Neuronal stem cell (in vitro differentiated cells): ENCODE data around the gene MYH8. TPM values are rescaled to one million over a fixed set of nuclear protein-coding genes. Genes with fewer than 3 reads are reported as not detected.

Experiments used
- DNase-seq: peaks from one replicate; pipeline ENCODE4 v3.0.0-alpha.2; 2013; ENCODE audit warnings: low spot score
- H2AFZ ChIP-seq: one replicate; pipeline ENCODE4 v1.6.1; 2013; ENCODE audit warnings: mild to moderate bottlenecking, low read length, inconsistent platforms
- H2AK5ac ChIP-seq: 2 replicates; pipeline ENCODE4 v1.6.1; 2013; ENCODE audit warnings: low read depth, mild to moderate bottlenecking, inconsistent platforms, low read length, moderate library complexity, mixed read lengths
- H2BK120ac ChIP-seq: 2 replicates; pipeline ENCODE4 v1.6.1; 2013; ENCODE audit warnings: low read depth, mild to moderate bottlenecking, inconsistent platforms, low read length, moderate library complexity, mixed read lengths
- H2BK12ac ChIP-seq: one replicate; pipeline ENCODE4 v1.6.1; 2013; ENCODE audit warnings: low read length, inconsistent platforms
- H2BK15ac ChIP-seq: 2 replicates; pipeline ENCODE4 v1.6.1; 2013; ENCODE audit warnings: mild to moderate bottlenecking, low read length, inconsistent platforms, mixed read lengths
- H2BK5ac ChIP-seq: one replicate; pipeline ENCODE4 v1.6.1; 2013; ENCODE audit warnings: inconsistent platforms, mild to moderate bottlenecking, low read length, moderate library complexity
- H3K14ac ChIP-seq: one replicate; pipeline ENCODE4 v1.6.1; 2013; ENCODE audit warnings: low read length, inconsistent platforms
- H3K18ac ChIP-seq: 2 replicates; pipeline ENCODE4 v1.6.1; 2013; ENCODE audit warnings: low read length, inconsistent platforms
- H3K23ac ChIP-seq: 2 replicates; pipeline ENCODE4 v1.6.1; 2013; ENCODE audit warnings: low read depth, mild to moderate bottlenecking, mixed read lengths, low read length, inconsistent platforms; ENCODE audit not compliant: poor library complexity
- H3K27ac ChIP-seq: replicated peaks from 3 replicates; pipeline ENCODE4 v1.5.1; 2013; ENCODE audit warnings: low read length, inconsistent platforms
- H3K27me3 ChIP-seq, 3 experiments: 2 replicates each; pipeline ENCODE4 v1.6.1; 2013; ENCODE audit warnings: low read length in 3 of 3, mild to moderate bottlenecking in 2 of 3, inconsistent platforms in 1 of 3, low read depth in 1 of 3, mixed read lengths in 1 of 3, moderate library complexity in 1 of 3; ENCODE audit not compliant: control insufficient read depth in 3 of 3, insufficient read depth in 3 of 3
- H3K36me3 ChIP-seq, 2 donors: replicated peaks in 1 of 2; 2 replicates each; pipeline ENCODE4 v1.6.1; 2013; ENCODE audit warnings: low read length in 2 of 2; ENCODE audit not compliant: control insufficient read depth in 2 of 2, insufficient read depth in 2 of 2
- H3K4ac ChIP-seq: 2 replicates; pipeline ENCODE4 v1.6.1; 2013; ENCODE audit warnings: inconsistent platforms, mild to moderate bottlenecking, low read length, moderate library complexity
- H3K4me1 ChIP-seq, 2 donors: 1 replicate in 1 of 2; 2 replicates in 1 of 2; pipeline ENCODE4 v1.6.1; 2013; ENCODE audit warnings: low read length in 2 of 2, low read depth in 1 of 2; ENCODE audit not compliant: control insufficient read depth in 2 of 2, insufficient read depth in 1 of 2
- H3K4me2 ChIP-seq: one replicate; pipeline ENCODE4 v1.6.1; 2013; ENCODE audit warnings: mild to moderate bottlenecking, low read length, inconsistent platforms; ENCODE audit not compliant: insufficient read depth, poor library complexity, severe bottlenecking
- H3K4me3 ChIP-seq, 2 donors: 2 replicates each; pipeline ENCODE4 v1.5.1; 2013; ENCODE audit warnings: low read length in 2 of 2, mild to moderate bottlenecking in 2 of 2, inconsistent platforms in 1 of 2, moderate library complexity in 1 of 2
- H3K79me1 ChIP-seq: one replicate; pipeline ENCODE4 v1.6.1; 2013; ENCODE audit warnings: low read depth, mild to moderate bottlenecking, inconsistent platforms, low read length, moderate library complexity
- H3K9ac ChIP-seq: one replicate; pipeline ENCODE4 v1.6.1; 2013; ENCODE audit warnings: mild to moderate bottlenecking, low read depth, low read length, inconsistent platforms; ENCODE audit not compliant: poor library complexity
- H3K9me3 ChIP-seq, 2 donors: replicated peaks in 1 of 2; 2 replicates each; pipeline versions ENCODE3 to v1.6.1; 2013; ENCODE audit warnings: low read length in 2 of 2, mild to moderate bottlenecking in 2 of 2, inconsistent platforms in 1 of 2, low read depth in 1 of 2, mixed read lengths in 1 of 2, moderate library complexity in 1 of 2; ENCODE audit not compliant: control insufficient read depth in 2 of 2, insufficient read depth in 1 of 2
- H4K8ac ChIP-seq: one replicate; pipeline ENCODE4 v1.6.1; 2013; ENCODE audit warnings: low read depth, mild to moderate bottlenecking, inconsistent platforms, low read length, moderate library complexity
- H4K91ac ChIP-seq: one replicate; pipeline ENCODE4 v1.6.1; 2013; ENCODE audit warnings: low read length, low read depth, mild to moderate bottlenecking, inconsistent platforms; ENCODE audit not compliant: poor library complexity
- WGBS, 2 donors: extraction: QIAGEN DNeasy Blood & Tissue Kit; methylation state at CpG; one replicate each; pipeline ENCODE4 v1.1.7; 2013; ENCODE audit warnings: missing lambda C conversion rate in 2 of 2, mixed read lengths in 1 of 2; ENCODE audit not compliant: insufficient read length in 2 of 2, insufficient replicate concordance in 1 of 2; ENCODE audit errors: extremely low coverage in 2 of 2; 5-methylcytosine and 5-hydroxymethylcytosine counted together
- polyA plus RNA-seq, 2 experiments: library from polyadenylated mRNA; stranded (reverse); fragments of 200-250 nt; gene quantifications; one replicate each; pipeline ENCODE4 v1.2.3, GENCODE V29; 2013

Gene MYH8
- not detected for polyA plus RNA-seq (2013, experiment 1 of 2)
- not detected for polyA plus RNA-seq (2013, experiment 2 of 2)

- Histone ChIP-seq H3K4ac (no peak within 1 kb of the TSS), H2BK5ac (no peak within 1 kb of the TSS), H2AK5ac (no peak within 1 kb of the TSS), H3K9ac (no peak within 1 kb of the TSS), H3K79me1 (no peaks in the 10 kb centered on the region), H2AFZ (no peak within 1 kb of the TSS), H3K9me3 (no peaks in the 10 kb centered on the region), H4K8ac (no peak within 1 kb of the TSS), H3K14ac (no peak within 1 kb of the TSS), H3K27ac (no peak within 1 kb of the TSS), H3K4me1 (no peaks in the 10 kb centered on the region), H3K18ac (no peak within 1 kb of the TSS), H3K27me3 (no peaks in the 10 kb centered on the region), H3K4me3 (no peak within 1 kb of the TSS), H4K91ac (no peak within 1 kb of the TSS), H3K36me3 (no peaks in the 10 kb centered on the region), H2BK120ac (no peak within 1 kb of the TSS), H3K23ac (no peak within 1 kb of the TSS), H2BK12ac (no peak within 1 kb of the TSS), H3K4me2 (no peak within 1 kb of the TSS), H2BK15ac (no peak within 1 kb of the TSS)
- WGBS, 2 donors, result no CpG with 5 or more reads among the region's 7 CpGs
- no peak for DNase-seq
Measured at GRCh38 chr17:10421900-10422542, at the start of gene MYH8. Gene MYH8 (minus strand): TSS chr17:10421950. CDS start chr17:10420227, 1,723 bp downstream.

GRCh38 chr17:10469459-10469858, 47.7 kb upstream of the MYH8 start, which contains the start of gene MYH4:
Gene MYH4 (minus strand): TSS chr17:10469559. CDS start chr17:10466745, 2,814 bp downstream.
- no peaks in the 10 kb centered on the region for H3K36me3 ChIP-seq
- H3K23ac ChIP-seq, result no peak within 1 kb of the TSS
- no peaks in the 10 kb centered on the region for H3K9me3 ChIP-seq
- no peak within 1 kb of the TSS for H3K9ac ChIP-seq
- no peak within 1 kb of the TSS for H2BK120ac ChIP-seq
- no peak within 1 kb of the TSS for H3K18ac ChIP-seq
- H4K91ac ChIP-seq, result no peak within 1 kb of the TSS
- no CpG with 5 or more reads among the region's 1 CpG for WGBS, 2 donors
- H3K4me3 ChIP-seq, result no peak within 1 kb of the TSS
- H3K4me2 ChIP-seq, result no peak within 1 kb of the TSS
- no peak within 1 kb of the TSS for H2BK12ac ChIP-seq
- H3K4me1 ChIP-seq, result no peaks in the 10 kb centered on the region
- no peaks in the 10 kb centered on the region for H3K27me3 ChIP-seq
- no peak within 1 kb of the TSS for H2BK5ac ChIP-seq
- no peak for DNase-seq
- H2BK15ac ChIP-seq, result no peak within 1 kb of the TSS
- no peaks in the 10 kb centered on the region for H3K79me1 ChIP-seq
- no peak within 1 kb of the TSS for H2AFZ ChIP-seq
- H3K14ac ChIP-seq, result no peak within 1 kb of the TSS
- no peak within 1 kb of the TSS for H3K4ac ChIP-seq
- peak within 1 kb of the TSS; percentile 66 for H4K8ac ChIP-seq
- no peak within 1 kb of the TSS for H2AK5ac ChIP-seq
- H3K27ac ChIP-seq, result no peak within 1 kb of the TSS

- H3K14ac ChIP-seq, result no peak overlapping the region
- no peak overlapping the region for H2BK12ac ChIP-seq
- H3K23ac ChIP-seq, result no peak overlapping the region
- no peak overlapping the region for H3K9ac ChIP-seq
- no CpG with 5 or more reads among the region's 4 CpGs for WGBS, 2 donors
- no peak overlapping the region for H3K27ac ChIP-seq
- DNase-seq, result no peak
- no peaks in the 10 kb centered on the region for H3K4me1 ChIP-seq
- H4K8ac ChIP-seq, result no peak overlapping the region
- no peak overlapping the region for H2BK15ac ChIP-seq
- H3K36me3 ChIP-seq, result no peaks in the 10 kb centered on the region
- H4K91ac ChIP-seq, result no peak overlapping the region
- no peak overlapping the region for H3K18ac ChIP-seq
- H2AK5ac ChIP-seq, result no peak overlapping the region
- H3K79me1 ChIP-seq, result no peaks in the 10 kb centered on the region
- H3K9me3 ChIP-seq, result no peaks in the 10 kb centered on the region
- H3K4ac ChIP-seq, result no peak overlapping the region
- no peaks in the 10 kb centered on the region for H3K27me3 ChIP-seq
- H2BK120ac ChIP-seq, result no peak overlapping the region
- H3K4me3 ChIP-seq, result no peak overlapping the region
- H2BK5ac ChIP-seq, result no peak overlapping the region
- H3K4me2 ChIP-seq, result no peak overlapping the region
- H2AFZ ChIP-seq, result no peak overlapping the region
Measured at GRCh38 chr17:10463402-10463801, 41.7 kb upstream of the MYH8 start.

- Histone ChIP-seq H2BK15ac (no peak overlapping the region), H4K8ac (no peak overlapping the region), H2BK120ac (no peak overlapping the region), H2AFZ (no peak overlapping the region), H3K79me1 (no peaks in the 10 kb centered on the region), H3K36me3 (no peaks in the 10 kb centered on the region), H3K4me2 (no peak overlapping the region), H3K27me3 (no peaks in the 10 kb centered on the region), H4K91ac (no peak overlapping the region), H3K4me1 (no peaks in the 10 kb centered on the region), H3K9ac (no peak overlapping the region), H3K9me3 (no peaks in the 10 kb centered on the region), H3K27ac (no peak overlapping the region), H2BK5ac (no peak overlapping the region), H3K18ac (no peak overlapping the region), H2BK12ac (no peak overlapping the region), H3K23ac (no peak overlapping the region), H2AK5ac (no peak overlapping the region), H3K4me3 (no peak overlapping the region), H3K14ac (no peak overlapping the region), H3K4ac (no peak overlapping the region)
- WGBS, 2 donors, result no CpG with 5 or more reads among the region's 4 CpGs
- no peak for DNase-seq
Measured at GRCh38 chr17:10460062-10460461, 38.3 kb upstream of the MYH8 start.
